HEK293T (cell line): ENCODE measurements around the gene COL1A2.

Experiments used
- ARNT ChIP-seq: fragments of 450-650 bp; IDR thresholded peaks from 2 replicates; pipeline ENCODE4 v1.6.1; 2017; ENCODE audit warnings: mild to moderate bottlenecking
- BHLHE40 ChIP-seq: fragments of 450-650 bp; IDR thresholded peaks from 2 replicates; pipeline ENCODE4 v1.6.1; 2016; ENCODE audit warnings: mild to moderate bottlenecking, moderate library complexity, borderline replicate concordance
- ELF4 ChIP-seq: fragments of 450-650 bp; IDR thresholded peaks from 2 replicates; pipeline ENCODE4 v1.6.1; 2017; ENCODE audit warnings: antibody characterized with exemption
- FOXM1 ChIP-seq: fragments of 450-650 bp; IDR thresholded peaks from 2 replicates; pipeline ENCODE4 v1.6.1; 2017; ENCODE audit warnings: mild to moderate bottlenecking, borderline replicate concordance
- L3MBTL2 ChIP-seq: fragments of 450-650 bp; conservative IDR thresholded peaks from 2 replicates; pipeline ENCODE4 v1.6.1; 2016; ENCODE audit warnings: mild to moderate bottlenecking
- NFRKB ChIP-seq: fragments of 450-650 bp; IDR thresholded peaks from 2 replicates; pipeline ENCODE4 v1.6.1; 2016; ENCODE audit warnings: mild to moderate bottlenecking, moderate library complexity
- SUZ12 ChIP-seq: fragments of 450-650 bp; IDR thresholded peaks from 2 replicates; pipeline ENCODE4 v1.6.1; 2016; ENCODE audit warnings: mild to moderate bottlenecking
- ZNF384 ChIP-seq: fragments of 450-650 bp; IDR thresholded peaks from 2 replicates; pipeline ENCODE4 v1.6.1; 2016

GRCh38 chr7:94362276-94362675 is 32.4 kb upstream of the COL1A2 start:
- TF ChIP-seq BHLHE40 (no peak), L3MBTL2 (no peak), ELF4 (no peak), ZNF384 (no peak), SUZ12 (no peak), FOXM1 (no peak), NFRKB (no peak), ARNT (no peak)
